HL-60 (cell line): ENCODE results near the gene RBM28.

ENCODE experiments used
- CTCF ChIP-seq: IDR thresholded peaks from one replicate; pipeline ENCODE4 v1.5.1; 2011; ENCODE audit warnings: low read length, control low read depth, inconsistent platforms; ENCODE audit not compliant: insufficient read depth
- POLR2AphosphoS5 ChIP-seq: IDR thresholded peaks from 2 replicates; pipeline ENCODE4 v1.6.1; 2012; ENCODE audit warnings: low read depth
- TF ChIP-seq, protein P1 (sequence below): IDR thresholded peaks from 2 replicates; pipeline ENCODE4 v1.6.1; 2012; ENCODE audit warnings: low read depth; ENCODE audit not compliant: insufficient replicate concordance

DNA sequence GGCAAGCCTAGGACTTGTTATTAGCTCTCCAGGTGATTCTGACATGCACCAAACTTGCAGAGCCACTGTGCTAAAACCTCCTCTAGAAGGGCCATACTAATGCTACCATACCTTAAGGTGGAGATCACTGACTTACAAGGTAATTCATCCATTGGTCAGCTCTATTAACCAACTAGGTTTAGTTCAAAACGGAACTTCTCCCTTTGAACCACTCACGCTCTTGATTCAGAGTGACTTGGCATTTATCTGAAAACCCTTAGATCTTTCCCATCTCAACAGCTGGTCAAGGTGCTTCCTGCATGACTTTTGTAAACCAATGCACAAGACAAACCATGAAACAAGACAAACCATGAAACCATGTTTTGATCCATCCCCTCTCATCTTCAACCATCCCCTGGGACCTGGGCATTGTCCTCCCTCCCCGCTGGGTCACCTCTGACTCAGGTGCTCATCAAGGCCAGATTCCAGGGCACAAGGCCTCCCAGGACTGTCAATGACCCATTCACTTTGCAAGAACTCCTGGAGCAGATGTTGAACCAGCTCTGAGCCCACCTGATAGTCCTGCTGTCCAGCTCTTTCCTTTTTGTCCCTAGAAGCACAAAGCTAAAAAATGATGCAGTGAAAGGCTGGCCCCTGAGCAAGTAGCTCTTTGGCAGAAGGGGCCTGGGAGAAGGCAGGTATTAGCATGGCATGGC is 47.3 kb upstream of the RBM28 start:
- no peak for TF ChIP-seq CTCF
- TF ChIP-seq, protein P1, sequence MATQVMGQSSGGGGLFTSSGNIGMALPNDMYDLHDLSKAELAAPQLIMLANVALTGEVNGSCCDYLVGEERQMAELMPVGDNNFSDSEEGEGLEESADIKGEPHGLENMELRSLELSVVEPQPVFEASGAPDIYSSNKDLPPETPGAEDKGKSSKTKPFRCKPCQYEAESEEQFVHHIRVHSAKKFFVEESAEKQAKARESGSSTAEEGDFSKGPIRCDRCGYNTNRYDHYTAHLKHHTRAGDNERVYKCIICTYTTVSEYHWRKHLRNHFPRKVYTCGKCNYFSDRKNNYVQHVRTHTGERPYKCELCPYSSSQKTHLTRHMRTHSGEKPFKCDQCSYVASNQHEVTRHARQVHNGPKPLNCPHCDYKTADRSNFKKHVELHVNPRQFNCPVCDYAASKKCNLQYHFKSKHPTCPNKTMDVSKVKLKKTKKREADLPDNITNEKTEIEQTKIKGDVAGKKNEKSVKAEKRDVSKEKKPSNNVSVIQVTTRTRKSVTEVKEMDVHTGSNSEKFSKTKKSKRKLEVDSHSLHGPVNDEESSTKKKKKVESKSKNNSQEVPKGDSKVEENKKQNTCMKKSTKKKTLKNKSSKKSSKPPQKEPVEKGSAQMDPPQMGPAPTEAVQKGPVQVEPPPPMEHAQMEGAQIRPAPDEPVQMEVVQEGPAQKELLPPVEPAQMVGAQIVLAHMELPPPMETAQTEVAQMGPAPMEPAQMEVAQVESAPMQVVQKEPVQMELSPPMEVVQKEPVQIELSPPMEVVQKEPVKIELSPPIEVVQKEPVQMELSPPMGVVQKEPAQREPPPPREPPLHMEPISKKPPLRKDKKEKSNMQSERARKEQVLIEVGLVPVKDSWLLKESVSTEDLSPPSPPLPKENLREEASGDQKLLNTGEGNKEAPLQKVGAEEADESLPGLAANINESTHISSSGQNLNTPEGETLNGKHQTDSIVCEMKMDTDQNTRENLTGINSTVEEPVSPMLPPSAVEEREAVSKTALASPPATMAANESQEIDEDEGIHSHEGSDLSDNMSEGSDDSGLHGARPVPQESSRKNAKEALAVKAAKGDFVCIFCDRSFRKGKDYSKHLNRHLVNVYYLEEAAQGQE, result no peak
- no peak for TF ChIP-seq POLR2AphosphoS5
